Esophagus squamous epithelium (tissue), 4 donors: Measurements from ENCODE around the gene PLA2G2D.

Experiments
- CTCF ChIP-seq, 6 experiments: fragments of 450-650 bp in 4 of 6; fragments of 200-600 bp in 2 of 6; sonication (generic) in 2 of 6; IDR thresholded peaks; one replicate each; pipeline ENCODE4 v1.5.1; 2016 to 2019; ENCODE audit warnings: antibody characterized with exemption in 6 of 6, mild to moderate bottlenecking in 4 of 6, moderate library complexity in 4 of 6
- POLR2A ChIP-seq, 4 donors: fragments of 450-650 bp; IDR thresholded peaks; one replicate each; pipeline ENCODE4 v1.6.1; 2017; ENCODE audit warnings: antibody characterized with exemption in 4 of 4, mild to moderate bottlenecking in 4 of 4, moderate library complexity in 3 of 4

GRCh38 chr1:20143734-20144565, 24.6 kb upstream of the PLA2G2D start:
- TF ChIP-seq CTCF (IDR thresholded peaks at IDR 0.05) = no peak
- TF ChIP-seq POLR2A (IDR thresholded peaks at IDR 0.05) = no peak
